Aorta (tissue), 5 donors: ENCODE data around the gene CNOT2. TPM values are rescaled to one million over a fixed set of nuclear protein-coding genes. Genes with fewer than 3 reads are reported as not detected.

Source experiments
- ATAC-seq: fragments of 200-7000 bp; cut with Tn5 transposase; one replicate; pipeline ENCODE4 v1.9.1; 2022; ENCODE audit warnings: moderate library complexity; ENCODE audit not compliant: low FRiP score
- DNase-seq, 2 donors: peaks; one replicate each; pipeline ENCODE4 v3.0.0-alpha.2; 2020
- H3K27ac ChIP-seq, 2 donors: one replicate each; pipeline ENCODE4 v1.5.1; 2013; ENCODE audit warnings: low read length in 2 of 2, mild to moderate bottlenecking in 2 of 2, moderate library complexity in 2 of 2, control low read depth in 1 of 2, inconsistent platforms in 1 of 2, low read depth in 1 of 2
- H3K27me3 ChIP-seq, 2 donors: one replicate each; pipeline ENCODE4 v1.6.1; 2013; ENCODE audit warnings: control low read depth in 1 of 2, low read length in 1 of 2, mild to moderate bottlenecking in 1 of 2, moderate library complexity in 1 of 2; ENCODE audit not compliant: insufficient read depth in 2 of 2, control insufficient read depth in 1 of 2
- H3K36me3 ChIP-seq, 2 donors: one replicate each; pipeline ENCODE4 v1.6.1; 2013; ENCODE audit warnings: control low read depth in 1 of 2, low read length in 1 of 2, mild to moderate bottlenecking in 1 of 2; ENCODE audit not compliant: insufficient read depth in 2 of 2, control insufficient read depth in 1 of 2
- H3K4me1 ChIP-seq, 2 donors: one replicate each; pipeline ENCODE4 v1.6.1; 2013; ENCODE audit warnings: low read length in 2 of 2, control low read depth in 1 of 2, mild to moderate bottlenecking in 1 of 2, moderate library complexity in 1 of 2; ENCODE audit not compliant: insufficient read depth in 2 of 2, control insufficient read depth in 1 of 2
- H3K4me3 ChIP-seq, 2 donors: one replicate each; pipeline ENCODE4 v1.5.1; 2013; ENCODE audit warnings: low read length in 2 of 2, control low read depth in 1 of 2, mild to moderate bottlenecking in 1 of 2
- H3K9me3 ChIP-seq: one replicate; pipeline ENCODE4 v1.6.1; 2013; ENCODE audit warnings: mild to moderate bottlenecking, low read length; ENCODE audit not compliant: control insufficient read depth
- WGBS, 2 donors: extraction: QIAGEN DNeasy Blood & Tissue Kit; methylation state at CpG; one replicate each; pipeline ENCODE4 v1.1.7; 2013; 5-methylcytosine and 5-hydroxymethylcytosine counted together
- intact Hi-C, 2 donors: fragments of 100-400 bp; cut with DNase I; formaldehyde crosslinking; loops; one replicate each; pipeline versions ENCODE4 v1.14.2 to v1.15.0; 2022
- polyA plus RNA-seq, 2 donors: library from polyadenylated mRNA; stranded (reverse); fragments of 200-250 nt; gene quantifications; one replicate each; pipeline ENCODE4 v1.2.3, GENCODE V29; 2013
- total RNA-seq, 2 donors: library from RNA; stranded (reverse); fragmentation: NEBNext Ultra II Directional; extraction: Animal tissue kit (Norgen Biotek cat#: 25700); gene quantifications; one replicate each; pipeline ENCODE4 v1.2.1, GENCODE V29; 2021
- donor health status: healthy with polysubstance abuse.
- donor health status: Bipolar disorder and iron deficiency.
- donor health status: DM: no; HTN: no; CAD: no.
- donor health status: DM: no; HTN: no; CAD: no.
- donor health status: DM: yes; HTN: yes; CAD: no.

CNOT2 gene
- total and polyA plus RNA-seq, 4 donors, result 39.0 to 108 (median 59.2) TPM

GRCh38 chr12:70327541-70327940, 84.3 kb downstream of the CNOT2 start:
- Histone ChIP-seq H3K9me3 (no peaks in the 10 kb centered on the region), H3K27me3 (no peaks in the 10 kb centered on the region), H3K4me3 (no peak overlapping the region), H3K36me3 (no peaks in the 10 kb centered on the region), H3K27ac (no peak overlapping the region), H3K4me1 (no peaks in the 10 kb centered on the region)
- ATAC-seq, result no peak
- WGBS, 2 donors, result 97 to 99% methylated on average over 2 of the region's 2 CpGs
- no peak for DNase-seq
- intact Hi-C loops, result no loop called here

GRCh38 chr12:70329728-70330127, 86.5 kb downstream of the CNOT2 start:
- Histone ChIP-seq H3K27ac (no peak overlapping the region), H3K4me3 (no peak overlapping the region), H3K27me3 (no peaks in the 10 kb centered on the region), H3K36me3 (no peaks in the 10 kb centered on the region), H3K9me3 (no peaks in the 10 kb centered on the region), H3K4me1 (no peaks in the 10 kb centered on the region)
- WGBS, 2 donors, result 95% methylated on average over 3 of the region's 3 CpGs
- ATAC-seq (no peak), DNase-seq (no peak)
- intact Hi-C loops, result loop anchor here in 1 of 2 donors (10.0 kb wide), 1 partner anchor 85 kb away; the partner anchor contains the start of gene CNOT2

GRCh38 chr12:70330158-70330557, 86.9 kb downstream of the CNOT2 start:
- no peak for ATAC-seq
- no peak for DNase-seq
- Histone ChIP-seq H3K4me3 (no peak overlapping the region), H3K36me3 (no peaks in the 10 kb centered on the region), H3K9me3 (no peaks in the 10 kb centered on the region), H3K27me3 (no peaks in the 10 kb centered on the region), H3K4me1 (no peaks in the 10 kb centered on the region), H3K27ac (no peak overlapping the region)
- intact Hi-C loops, result loop anchor here in 1 of 2 donors (10.0 kb wide), 1 partner anchor 85 kb away; the partner anchor contains the start of gene CNOT2
- WGBS, 2 donors, result 91 to 96% methylated on average over 2 of the region's 2 CpGs

- no peaks in the 10 kb centered on the region for H3K36me3 ChIP-seq
- DNase-seq (no peak), ATAC-seq (no peak)
- no peaks in the 10 kb centered on the region for H3K27me3 ChIP-seq
- H3K27ac ChIP-seq, result no peak overlapping the region
- no peak overlapping the region for H3K4me3 ChIP-seq
- no peaks in the 10 kb centered on the region for H3K9me3 ChIP-seq
- H3K4me1 ChIP-seq, result no peaks in the 10 kb centered on the region
- intact Hi-C loops, result loop anchor here in 1 of 2 donors (10.0 kb wide), 1 partner anchor 87 kb away; the partner anchor contains the start of gene CNOT2
Measured at GRCh38 chr12:70332236-70332635, 89.0 kb downstream of the CNOT2 start.

GRCh38 chr12:70334742-70335141, 91.5 kb downstream of the CNOT2 start:
- Histone ChIP-seq H3K27ac (no peak overlapping the region), H3K36me3 (peaks cover 2 to 3% of the 10 kb centered on the region in 2 donors), H3K27me3 (no peaks in the 10 kb centered on the region), H3K4me3 (no peak overlapping the region), H3K9me3 (no peaks in the 10 kb centered on the region), H3K4me1 (no peaks in the 10 kb centered on the region)
- 94 to 96% methylated on average over 8 of the region's 8 CpGs for WGBS, 2 donors
- ATAC-seq (no peak), DNase-seq (no peak)
- intact Hi-C loops, result loop anchor here in 1 of 2 donors (10.0 kb wide), 1 partner anchor 90 kb away; the partner anchor contains the start of gene CNOT2

GRCh38 chr12:70338531-70338930, 95.3 kb downstream of the CNOT2 start:
- Histone ChIP-seq H3K4me1 (no peaks in the 10 kb centered on the region), H3K9me3 (no peaks in the 10 kb centered on the region), H3K36me3 (peaks cover 4 to 12% of the 10 kb centered on the region in 2 donors), H3K4me3 (no peak overlapping the region), H3K27ac (no peak overlapping the region), H3K27me3 (no peaks in the 10 kb centered on the region)
- intact Hi-C loops, result loop anchor here in 1 of 2 donors (10.0 kb wide), 1 partner anchor 94 kb away; the partner anchor contains the start of gene CNOT2
- ATAC-seq (no peak), DNase-seq (no peak)
- WGBS, 2 donors, result 83 to 85% methylated on average over 2 of the region's 2 CpGs

GRCh38 chr12:70351076-70351475, 107.8 kb downstream of the CNOT2 start:
- Histone ChIP-seq H3K27me3 (no peaks in the 10 kb centered on the region), H3K4me3 (no peak overlapping the region), H3K9me3 (no peaks in the 10 kb centered on the region), H3K36me3 (peaks cover 0 to 5% of the 10 kb centered on the region in 2 donors), H3K27ac (no peak overlapping the region), H3K4me1 (no peaks in the 10 kb centered on the region)
- DNase-seq (no peak), ATAC-seq (no peak)
- intact Hi-C loops, result no loop called here
- 96% methylated on average over 2 of the region's 2 CpGs for WGBS, 2 donors

GRCh38 chr12:70353780-70354660, 110.8 kb downstream of the CNOT2 start:
- Histone ChIP-seq H3K4me3 (no peak overlapping the region), H3K9me3 (no peaks in the 10 kb centered on the region), H3K27ac (no peak overlapping the region), H3K4me1 (no peaks in the 10 kb centered on the region), H3K27me3 (no peaks in the 10 kb centered on the region), H3K36me3 (peaks cover 0 to 5% of the 10 kb centered on the region in 2 donors)
- 93 to 96% methylated on average over 6 of the region's 6 CpGs for WGBS, 2 donors
- DNase-seq, result no peak
- no peak for ATAC-seq
- intact Hi-C loops, result no loop called here

GRCh38 chr12:70354787-70355186, 111.6 kb downstream of the CNOT2 start:
- intact Hi-C loops, result no loop called here
- H3K4me3 ChIP-seq, result no peak overlapping the region
- 70 to 83% methylated on average over 3 of the region's 3 CpGs for WGBS, 2 donors
- H3K27ac ChIP-seq, result no peak overlapping the region
- DNase-seq (no peak), ATAC-seq (no peak)
- no peaks in the 10 kb centered on the region for H3K4me1 ChIP-seq
- peaks cover 0 to 3% of the 10 kb centered on the region in 2 donors for H3K36me3 ChIP-seq
- H3K27me3 ChIP-seq, result no peaks in the 10 kb centered on the region
- H3K9me3 ChIP-seq, result no peaks in the 10 kb centered on the region
